Measurements from ENCODE around the gene NAPA. TPM values are rescaled to one million over a fixed set of nuclear protein-coding genes. Genes with fewer than 3 reads are reported as not detected.

NAPA gene
- polyA plus RNA-seq, 3 donors: 77.5 to 135 (median 111) TPM

DNA sequence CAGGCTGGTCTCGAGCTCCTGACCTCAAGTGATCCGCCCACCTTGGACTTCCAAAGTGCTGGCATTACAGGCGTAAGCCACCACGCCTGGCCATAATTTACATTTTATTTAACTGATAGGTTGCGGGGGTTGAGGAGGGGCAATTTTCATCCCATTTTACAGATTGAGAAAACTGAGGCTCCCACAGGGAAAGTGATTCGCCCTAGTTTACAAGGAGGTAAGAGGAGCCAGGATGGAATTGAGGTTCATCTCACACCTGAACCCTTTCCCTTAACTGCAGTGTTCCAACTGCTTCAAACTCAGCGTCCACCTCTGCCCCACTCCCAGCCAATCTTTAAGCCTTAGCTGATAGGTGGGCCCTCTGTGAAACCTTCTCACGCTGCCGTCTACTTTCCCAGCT is 4.0 kb upstream of the NAPA start:
- TF ChIP-seq CTCF (IDR thresholded peaks at IDR 0.05): no peak
- intact Hi-C loops (cut with micrococcal nuclease): loop anchor here (5.0 to 10.0 kb wide), 5 partner anchors 37 to 244 kb away; partner anchors contain the start of genes INAFM1 (in 1 of the 2), KPTN (in 1 of the 2) and NOP53 (in 1 of the 2)
- Mint-ChIP-seq H3K4me1 (peaks cover 22% of the 10 kb centered on the region), H3K27ac (peak overlapping the region in 1 of 7 donors; percentile 2), H3K4me3 (no peak overlapping the region), H3K9me3 (peaks cover 0 to 1% (median 0%) of the 10 kb centered on the region in 7 donors), H3K27me3 (ENCODE audit: low read depth in 3 of 3) (peaks cover 19 to 36% (median 25%) of the 10 kb centered on the region in 3 donors), H3K36me3 (peaks cover 0 to 9% of the 10 kb centered on the region in 2 donors)
- WGBS (ENCODE audit: insufficient coverage): 89% methylated on average over 3 of the region's 9 CpGs
- Histone ChIP-seq H4K20me1 (ENCODE audit: insufficient read depth, low read length) (peaks cover 8% of the 10 kb centered on the region), H3K9ac (ENCODE audit: insufficient read depth, low read length, poor library complexity, severe bottlenecking) (no peak overlapping the region), H3K27me3 (ENCODE audit: control insufficient read depth in 2 of 2, insufficient read depth in 2 of 2, low read length in 2 of 2) (peaks cover 0 to 16% of the 10 kb centered on the region in 2 donors), H3K4me3 (replicated peaks in 1 of 3; ENCODE audit: low read depth in 2 of 3, low read length in 3 of 3) (no peak overlapping the region), H2AFZ (ENCODE audit: insufficient read depth, low read depth, low read length, poor library complexity, severe bottlenecking) (no peak overlapping the region), H3K4me2 (replicated peaks; ENCODE audit: extremely low read depth, low read length, poor library complexity, severe bottlenecking) (no peak overlapping the region), H3K4me1 (ENCODE audit: control insufficient read depth in 1 of 2, insufficient read depth in 2 of 2, low read length in 2 of 2) (peaks cover 16 to 19% of the 10 kb centered on the region in 2 donors), H3K79me2 (ENCODE audit: insufficient read depth, low read length) (peaks cover 10% of the 10 kb centered on the region), H3K27ac (ENCODE audit: low read depth in 1 of 2, low read length in 2 of 2) (no peak overlapping the region), H3K9me3 (replicated peaks in 1 of 2; ENCODE audit: control insufficient read depth in 1 of 2, insufficient read depth in 1 of 2, low read length in 2 of 2) (no peaks in the 10 kb centered on the region), H3K36me3 (replicated peaks in 1 of 2; ENCODE audit: control insufficient read depth in 1 of 2, insufficient read depth in 2 of 2, low read length in 2 of 2) (no peaks in the 10 kb centered on the region)
- DNase-seq: no peak

GRCh38 chr19:47518139-47518538 is 3.3 kb upstream of the NAPA start:
- intact Hi-C loops (cut with micrococcal nuclease): loop anchor here (5.0 to 10.0 kb wide), 5 partner anchors 36 to 243 kb away; partner anchors contain the start of genes INAFM1 (in 1 of the 2), KPTN (in 1 of the 2) and NOP53 (in 1 of the 2)
- Histone ChIP-seq H3K4me2 (replicated peaks; ENCODE audit: extremely low read depth, low read length, poor library complexity, severe bottlenecking) (no peak overlapping the region), H3K4me1 (ENCODE audit: control insufficient read depth in 1 of 2, insufficient read depth in 2 of 2, low read length in 2 of 2) (peaks cover 23 to 26% of the 10 kb centered on the region in 2 donors), H3K79me2 (ENCODE audit: insufficient read depth, low read length) (peaks cover 17% of the 10 kb centered on the region), H4K20me1 (ENCODE audit: insufficient read depth, low read length) (peaks cover 13% of the 10 kb centered on the region), H3K27ac (ENCODE audit: low read depth in 1 of 2, low read length in 2 of 2) (no peak overlapping the region), H3K27me3 (ENCODE audit: control insufficient read depth in 2 of 2, insufficient read depth in 2 of 2, low read length in 2 of 2) (peaks cover 0 to 16% of the 10 kb centered on the region in 2 donors), H3K9ac (ENCODE audit: insufficient read depth, low read length, poor library complexity, severe bottlenecking) (no peak overlapping the region), H3K9me3 (replicated peaks in 1 of 2; ENCODE audit: control insufficient read depth in 1 of 2, insufficient read depth in 1 of 2, low read length in 2 of 2) (no peaks in the 10 kb centered on the region), H2AFZ (ENCODE audit: insufficient read depth, low read depth, low read length, poor library complexity, severe bottlenecking) (peak overlapping the region; percentile 68), H3K36me3 (replicated peaks in 1 of 2; ENCODE audit: control insufficient read depth in 1 of 2, insufficient read depth in 2 of 2, low read length in 2 of 2) (no peaks in the 10 kb centered on the region), H3K4me3 (replicated peaks in 1 of 3; ENCODE audit: low read depth in 2 of 3, low read length in 3 of 3) (no peak overlapping the region)
- no peak for TF ChIP-seq CTCF (IDR thresholded peaks at IDR 0.05)
- no CpG with 5 or more reads among the region's 4 CpGs for WGBS (ENCODE audit: insufficient coverage)
- peaks cover 29% of the 10 kb centered on the region for H3K4me1 Mint-ChIP-seq
- peaks cover 0 to 9% of the 10 kb centered on the region in 2 donors for H3K36me3 Mint-ChIP-seq
- peaks cover 17 to 32% (median 25%) of the 10 kb centered on the region in 3 donors for H3K27me3 Mint-ChIP-seq (ENCODE audit: low read depth in 3 of 3)
- H3K27ac Mint-ChIP-seq: no peak overlapping the region
- no peak for DNase-seq
- H3K9me3 Mint-ChIP-seq: peaks cover 0 to 1% (median 0%) of the 10 kb centered on the region in 7 donors
- no peak overlapping the region for H3K4me3 Mint-ChIP-seq

Measured in CD14-positive monocyte (primary cell).